ENCODE data around the gene CWC25. TPM values are rescaled to one million over a fixed set of nuclear protein-coding genes. Genes with fewer than 3 reads are reported as not detected.

Gene CWC25
- polyA plus RNA-seq, 1 donor from 2014 or later = 17.1 TPM

Other genes with a start within 250 kb of the CWC25 start
- not detected for gene SRCIN1, start 219.4 kb downstream of the CWC25 start, polyA plus RNA-seq
- gene EPOP, start 150.4 kb downstream of the CWC25 start, polyA plus RNA-seq = not detected
- 7.9 TPM for gene MLLT6, start 120.0 kb downstream of the CWC25 start, polyA plus RNA-seq
- 29.1 TPM for gene CISD3, start 95.0 kb downstream of the CWC25 start, polyA plus RNA-seq
- gene PCGF2, start 77.0 kb downstream of the CWC25 start, polyA plus RNA-seq = not detected
- gene PSMB3, start 72.6 kb downstream of the CWC25 start, polyA plus RNA-seq = 426 TPM
- 11.5 TPM for gene PIP4K2B, start 25.8 kb downstream of the CWC25 start, polyA plus RNA-seq
- gene RPL23, start 28.4 kb upstream of the CWC25 start, polyA plus RNA-seq = 1,385 TPM
- gene LASP1, start 44.7 kb upstream of the CWC25 start, polyA plus RNA-seq = 44.5 TPM
- gene FBXO47, start 142.1 kb upstream of the CWC25 start, polyA plus RNA-seq = not detected

Measured in IgD-negative memory B cell (primary cell).